Inferior parietal cortex (tissue), 1 donor: ENCODE data around the gene ZDHHC14.
"Not testable (repeated sequence)": the region's sequence is repeated elsewhere in the genome, so short reads cannot be mapped to it uniquely, and the experiment has no call there.

Source experiments
- DNase-seq: peaks from one replicate; pipeline ENCODE4 v3.0.0-alpha.2; 2016; ENCODE audit errors: extremely low spot score

The ZDHHC14 gene

DNA sequence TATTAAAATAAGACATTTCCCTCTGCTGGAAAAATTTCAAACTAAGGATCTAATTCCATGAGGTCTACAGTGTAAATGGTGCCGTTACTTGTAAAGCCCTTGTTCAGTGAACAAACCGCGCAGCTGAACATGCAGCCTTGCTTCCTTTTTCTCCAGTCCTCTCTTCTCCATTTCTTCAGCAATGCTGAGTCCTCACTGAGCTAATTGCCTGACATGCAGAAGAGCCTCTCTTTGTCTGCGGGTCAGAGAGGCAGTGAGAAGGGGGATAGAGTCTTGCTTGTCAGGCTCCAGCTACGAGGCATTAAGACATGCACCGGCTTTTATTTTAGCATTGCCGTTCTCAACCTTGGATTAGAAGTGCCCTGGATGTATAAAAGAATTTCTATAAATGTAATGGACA lies 25.7 kb downstream of the ZDHHC14 start:
- DNase-seq, result no peak

DNA sequence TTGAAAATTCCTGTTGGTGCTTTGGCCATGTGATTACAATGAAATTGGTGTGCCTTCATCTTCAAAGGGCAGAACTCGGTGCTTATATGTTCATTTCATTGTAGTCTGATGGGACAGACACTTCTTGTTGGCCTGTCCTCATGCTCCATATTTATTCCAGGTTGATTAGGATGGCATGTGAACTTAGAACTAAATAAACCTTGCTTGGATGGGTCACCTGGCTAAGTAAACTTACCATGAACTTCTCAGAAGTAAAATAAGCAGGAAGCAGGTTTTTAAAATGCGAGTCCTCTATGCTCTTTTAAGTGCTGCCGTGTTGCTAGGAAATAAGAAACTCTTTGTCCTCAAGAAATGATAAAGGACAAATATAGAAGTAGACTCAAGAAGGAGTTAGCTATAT lies 26.7 kb downstream of the ZDHHC14 start:
- no peak for DNase-seq

DNA sequence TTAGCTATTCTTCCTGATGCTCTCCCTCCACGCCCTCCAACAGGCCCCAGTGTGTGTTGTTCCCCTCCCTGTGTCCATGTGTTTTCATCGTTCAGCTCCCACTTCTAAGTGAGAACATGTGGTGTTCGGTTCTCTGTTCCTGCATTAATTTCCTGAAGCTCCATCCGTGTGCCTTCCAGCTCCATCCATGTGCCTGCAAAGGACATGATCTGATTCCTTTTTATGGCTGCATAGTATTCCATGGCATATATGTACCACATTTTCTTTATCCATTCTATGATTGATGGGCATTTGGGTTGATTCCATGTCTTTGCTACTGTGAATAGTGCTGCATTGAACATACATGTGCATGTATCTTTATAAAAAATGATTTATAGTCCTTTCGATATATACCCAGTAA lies 27.4 kb downstream of the ZDHHC14 start:
- not testable (repeated sequence) for DNase-seq

DNA sequence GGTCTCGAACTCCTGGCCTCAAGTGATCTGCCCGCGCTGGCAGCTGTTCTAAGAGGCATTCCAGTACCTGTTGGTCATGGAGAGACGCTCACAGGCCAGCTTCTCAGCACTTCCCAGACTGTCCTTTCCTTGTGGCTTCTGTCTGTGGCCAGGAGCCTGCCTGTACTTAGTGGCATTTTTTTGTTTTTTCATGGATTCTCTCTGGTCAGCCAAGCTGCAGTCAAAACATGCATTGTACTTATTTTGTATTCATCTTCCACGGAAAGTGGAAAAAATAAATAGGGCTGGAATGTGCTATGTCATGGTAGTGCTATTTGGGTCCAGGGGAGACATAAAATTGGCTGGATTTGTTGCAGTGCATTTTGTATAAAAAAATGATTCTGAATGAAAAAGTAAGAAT lies 29.1 kb downstream of the ZDHHC14 start:
- DNase-seq, result no peak

DNA sequence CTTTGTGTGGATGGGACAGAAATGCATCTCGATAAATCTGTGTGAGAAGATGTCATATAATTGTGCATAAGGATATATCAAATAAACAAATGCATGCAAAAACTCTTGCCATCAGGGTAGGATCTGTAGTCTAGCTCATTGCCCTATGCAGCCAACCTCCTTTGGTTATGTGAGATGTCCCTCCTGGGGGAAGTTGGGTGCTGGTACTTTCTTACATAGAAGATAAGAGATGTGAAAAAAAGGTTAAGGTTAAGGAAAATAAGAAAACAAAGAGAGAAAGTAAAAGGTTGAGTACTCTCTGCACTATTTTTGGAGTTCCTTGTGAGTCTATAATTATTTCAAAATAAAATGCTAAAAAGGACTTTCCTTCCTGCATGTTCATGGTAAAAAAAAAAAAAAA lies 30.4 kb downstream of the ZDHHC14 start:
- DNase-seq, result no peak

DNA sequence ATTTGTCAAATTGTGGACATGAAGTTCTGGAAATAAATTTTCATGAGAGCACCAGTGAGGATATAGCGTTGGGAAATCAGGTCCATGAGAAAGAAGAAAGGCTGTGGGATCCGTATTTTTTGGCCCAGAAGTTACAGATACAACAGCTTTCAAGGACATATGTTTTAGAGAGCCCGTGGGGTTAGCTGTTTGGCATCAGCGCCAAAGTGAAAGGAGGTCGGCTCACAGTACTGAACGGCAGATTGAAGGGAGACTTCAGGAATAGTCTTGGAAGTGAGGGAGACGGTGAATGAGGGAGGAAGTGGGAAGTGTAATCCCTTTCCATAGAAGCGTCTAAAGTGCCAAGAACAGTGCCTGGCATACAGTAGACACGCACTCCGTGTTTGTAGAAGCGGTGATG lies 31.8 kb downstream of the ZDHHC14 start:
- DNase-seq, result no peak

DNA sequence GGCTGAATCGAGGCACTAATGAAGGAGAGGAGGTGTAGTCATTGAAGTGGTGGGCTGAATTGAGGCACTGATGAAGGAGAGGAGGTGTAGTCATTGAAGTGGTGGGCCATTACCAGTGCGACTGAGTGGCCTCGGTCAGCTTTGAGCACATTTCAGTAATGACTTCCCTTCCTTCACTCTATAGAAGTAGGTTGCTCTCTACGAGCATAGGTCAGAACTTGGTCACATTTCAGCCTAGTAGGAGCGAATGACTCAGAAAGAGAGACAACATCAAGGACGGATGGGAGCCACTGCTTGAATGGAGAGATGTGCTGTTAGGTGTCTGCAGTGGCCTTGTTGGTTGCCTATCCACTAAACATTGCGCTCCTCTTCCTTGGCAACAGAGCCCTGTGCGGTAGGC lies 39.5 kb downstream of the ZDHHC14 start:
- DNase-seq, result no peak

DNA sequence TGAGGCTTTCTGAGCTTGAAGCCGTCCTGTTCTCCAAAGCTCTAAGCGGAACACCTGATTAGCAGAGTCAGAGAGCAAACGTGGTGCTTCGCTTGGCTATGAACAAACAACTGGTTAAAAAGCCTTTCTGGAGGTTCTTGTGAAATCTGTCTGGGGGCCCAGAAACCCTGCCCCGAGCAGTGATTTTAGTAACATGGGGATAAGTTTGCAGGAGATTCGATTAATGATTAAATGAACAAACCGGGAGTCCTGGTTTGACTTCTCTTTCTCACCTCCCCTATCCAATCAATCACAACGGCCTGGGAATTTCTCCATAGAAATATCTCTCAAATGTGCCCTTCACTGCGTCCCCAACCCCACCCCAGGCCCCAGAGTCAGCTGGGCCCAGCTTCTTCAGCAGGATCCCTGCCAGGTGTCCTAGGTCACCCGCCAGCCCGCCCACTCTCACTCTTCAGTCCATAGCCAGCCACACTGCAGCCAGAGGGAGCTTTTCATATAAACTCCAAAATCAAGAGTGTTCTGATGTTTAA lies 43.6 kb downstream of the ZDHHC14 start:
- DNase-seq, result no peak

DNA sequence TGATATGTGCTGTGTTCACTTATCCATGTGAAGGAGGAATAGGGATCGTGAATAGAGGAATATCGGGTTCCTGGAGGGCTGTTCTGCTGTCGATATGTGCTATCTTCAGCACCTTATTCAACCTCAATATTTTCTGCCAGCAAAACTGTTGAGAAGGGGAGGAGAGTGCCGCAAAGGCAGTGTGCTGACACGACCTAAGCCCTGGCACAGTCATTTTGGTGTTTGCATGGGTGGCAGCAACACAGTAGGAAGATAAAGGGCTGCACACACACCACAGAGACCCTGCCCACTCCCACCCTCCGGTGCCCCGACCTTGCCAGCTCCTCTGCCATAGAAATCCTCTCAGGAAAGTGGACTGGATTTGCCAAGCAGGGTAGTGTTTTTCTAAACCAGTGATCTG lies 47.0 kb downstream of the ZDHHC14 start:
- DNase-seq, result no peak

DNA sequence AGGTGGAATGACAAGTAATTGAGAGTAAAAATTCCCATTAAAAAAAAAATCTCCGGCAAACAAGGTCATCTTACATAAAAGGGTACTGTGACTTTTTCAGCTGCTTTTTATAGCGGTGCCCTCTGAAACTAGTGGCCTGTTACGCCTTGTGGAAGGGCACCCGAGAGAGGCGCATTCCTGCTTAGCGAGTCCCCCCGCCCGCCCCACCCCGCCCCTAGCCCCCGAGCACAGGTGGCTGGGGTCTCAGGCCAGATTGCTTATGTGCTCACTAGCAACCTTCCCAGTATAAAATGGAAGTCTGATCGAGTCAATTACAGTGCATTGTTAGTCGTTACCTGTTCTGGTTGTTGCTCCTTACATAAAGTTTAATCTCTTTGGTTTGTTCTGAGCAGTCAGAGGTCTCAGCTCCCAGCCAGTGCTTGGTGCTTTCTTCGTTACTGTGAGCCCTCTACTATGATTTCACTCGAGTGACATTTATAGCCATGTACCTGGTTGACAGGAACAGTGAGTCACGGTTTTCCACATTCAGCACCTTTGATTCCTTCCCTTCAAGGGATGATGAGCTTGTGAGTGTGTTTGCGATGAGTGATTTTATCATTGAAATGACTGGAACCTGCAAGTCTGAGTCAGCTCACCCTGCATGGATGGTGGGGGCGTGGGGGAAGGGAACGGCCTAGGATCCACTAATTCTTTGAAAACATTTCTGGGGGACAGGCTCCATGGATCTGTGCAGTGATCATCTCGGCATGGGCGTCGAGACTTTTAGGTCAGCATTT lies 47.6 kb downstream of the ZDHHC14 start:
- DNase-seq, result no peak

DNA sequence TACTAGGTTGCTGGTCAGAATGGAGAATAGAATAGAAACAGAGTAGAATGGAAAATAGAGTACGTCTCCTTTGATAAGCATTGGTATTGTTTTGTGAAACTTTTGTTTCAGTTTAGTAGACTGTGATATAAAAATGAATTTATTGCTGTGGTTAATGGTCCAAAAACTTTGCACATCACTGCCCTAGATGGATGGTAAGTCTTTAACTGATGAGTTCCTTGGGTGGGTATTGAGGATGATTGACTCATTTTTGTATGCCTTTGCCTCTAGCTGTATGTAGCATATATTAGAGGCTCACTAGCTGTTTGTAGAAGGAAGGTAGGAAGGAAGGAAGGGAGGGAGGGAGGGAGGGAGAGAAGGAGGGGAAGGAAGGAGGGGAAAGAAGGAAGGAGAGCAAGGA lies 48.3 kb downstream of the ZDHHC14 start:
- no peak for DNase-seq

DNA sequence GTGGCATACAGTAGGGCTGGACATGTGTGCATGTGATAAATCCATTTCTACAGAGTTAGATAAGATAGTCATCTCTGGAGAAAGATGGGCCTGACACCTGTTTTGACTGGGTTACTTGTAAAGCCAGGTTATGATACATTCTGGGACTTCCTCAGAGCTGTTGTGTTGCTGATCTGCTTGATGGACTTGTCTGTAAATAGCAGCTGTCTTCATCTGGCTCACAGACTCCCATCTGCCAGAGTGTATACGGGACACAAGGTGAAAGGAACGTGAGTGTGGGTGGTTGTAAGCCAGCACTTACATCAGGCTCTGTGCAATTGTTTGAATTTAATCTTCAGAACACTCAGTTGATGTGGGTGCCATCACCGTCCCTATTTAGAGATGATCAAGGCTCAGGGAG lies 49.8 kb downstream of the ZDHHC14 start:
- no peak for DNase-seq

DNA sequence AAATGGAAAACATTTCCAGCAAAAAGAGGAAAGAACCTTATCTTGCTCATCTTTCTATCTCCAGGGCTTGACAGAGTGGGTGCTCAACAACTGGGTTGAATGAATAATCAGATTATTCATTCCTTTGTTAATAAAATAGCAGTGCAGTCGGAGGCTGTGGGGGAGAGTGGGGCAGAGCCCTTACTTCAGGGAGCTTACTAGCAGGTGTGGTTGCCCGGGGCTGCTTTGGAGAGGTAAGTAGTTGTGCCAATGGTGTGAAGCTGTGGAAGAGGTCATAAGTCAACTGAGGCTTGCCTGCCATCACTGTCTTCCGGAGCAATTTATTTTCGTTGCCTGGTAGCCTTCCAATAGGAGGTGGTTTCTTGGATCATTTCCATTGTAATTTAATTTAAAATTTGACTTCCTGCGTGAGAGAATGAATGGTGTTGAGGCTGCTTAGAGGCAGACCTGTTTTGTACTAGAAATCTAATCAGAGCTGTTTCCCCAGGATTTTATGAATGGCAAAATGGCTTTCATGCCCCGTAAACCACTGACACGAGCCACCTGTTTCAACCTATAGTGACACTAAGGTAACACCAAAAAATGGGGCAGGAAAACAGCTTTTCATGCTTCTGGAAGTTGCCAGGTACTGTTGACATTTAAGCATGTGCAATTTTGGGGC lies 51.4 kb downstream of the ZDHHC14 start:
- no peak for DNase-seq

DNA sequence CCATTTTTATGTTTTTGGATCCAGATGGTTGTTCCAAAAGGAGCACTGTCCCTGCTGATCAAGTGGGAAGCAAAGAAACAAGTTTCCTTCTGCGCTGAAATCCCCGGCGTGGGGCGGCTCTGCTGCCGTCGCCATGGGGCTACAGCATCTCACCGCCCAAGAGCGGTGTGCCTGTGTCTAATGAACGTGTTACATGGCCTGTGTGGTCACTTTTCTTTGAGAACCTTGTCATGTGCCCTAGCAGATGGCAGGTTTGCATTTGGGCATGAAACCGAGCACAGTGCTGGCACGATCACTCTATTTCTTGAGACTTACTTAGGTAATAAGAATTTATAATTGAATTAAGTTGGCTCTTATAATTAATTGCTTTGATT lies 51.9 kb downstream of the ZDHHC14 start:
- no peak for DNase-seq

DNA sequence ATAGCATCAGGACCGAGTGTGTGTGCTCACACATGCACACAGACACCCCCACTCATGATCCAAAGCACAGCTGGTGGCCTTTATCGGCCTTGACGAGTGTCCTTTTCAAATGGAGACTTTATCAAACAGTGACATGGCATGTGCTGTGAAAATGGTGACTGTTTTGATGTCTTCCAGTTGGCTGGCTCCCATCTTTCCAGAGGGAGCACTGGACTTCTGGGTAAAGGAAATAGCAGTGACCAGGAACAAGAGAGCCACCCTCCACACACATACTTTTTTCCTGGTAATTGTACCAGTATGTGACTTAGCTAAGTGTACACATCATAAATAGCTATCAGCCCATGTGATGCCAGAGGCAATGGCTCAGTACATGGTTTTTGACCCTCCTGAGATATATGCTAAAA lies 52.7 kb downstream of the ZDHHC14 start:
- DNase-seq, result no peak

DNA sequence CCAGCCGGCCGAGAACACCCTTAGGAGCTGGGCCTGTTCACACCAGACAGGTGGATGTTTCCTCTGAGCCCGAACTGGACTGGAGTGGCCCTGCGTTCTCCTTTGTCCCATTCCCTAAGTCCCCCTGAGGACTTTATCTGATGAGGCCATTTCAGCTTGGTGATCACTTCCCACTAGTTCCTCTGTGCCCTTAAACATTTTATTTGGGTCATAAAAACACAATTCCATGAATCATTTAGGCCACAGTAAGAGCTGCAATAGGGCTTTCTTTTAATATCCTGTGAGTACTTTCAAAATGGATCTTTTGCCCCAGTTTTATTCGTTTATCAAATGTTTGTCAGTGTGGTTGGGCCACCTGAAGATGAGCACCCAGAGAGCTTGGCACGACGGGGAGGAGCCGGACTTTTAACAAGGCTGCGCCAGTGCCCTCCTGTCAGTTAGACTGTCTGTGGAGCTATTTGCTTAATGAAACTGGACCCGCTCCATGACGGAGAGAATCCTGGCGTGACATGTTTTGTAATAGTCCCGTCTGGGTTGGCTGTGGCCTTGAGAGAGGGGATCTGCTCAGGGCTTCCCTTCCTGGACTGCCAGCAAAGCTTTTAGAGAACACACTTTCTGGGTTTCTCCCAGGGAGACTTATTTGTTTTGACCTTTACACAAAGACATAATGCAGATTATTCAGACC lies 53.5 kb downstream of the ZDHHC14 start:
- no peak for DNase-seq

DNA sequence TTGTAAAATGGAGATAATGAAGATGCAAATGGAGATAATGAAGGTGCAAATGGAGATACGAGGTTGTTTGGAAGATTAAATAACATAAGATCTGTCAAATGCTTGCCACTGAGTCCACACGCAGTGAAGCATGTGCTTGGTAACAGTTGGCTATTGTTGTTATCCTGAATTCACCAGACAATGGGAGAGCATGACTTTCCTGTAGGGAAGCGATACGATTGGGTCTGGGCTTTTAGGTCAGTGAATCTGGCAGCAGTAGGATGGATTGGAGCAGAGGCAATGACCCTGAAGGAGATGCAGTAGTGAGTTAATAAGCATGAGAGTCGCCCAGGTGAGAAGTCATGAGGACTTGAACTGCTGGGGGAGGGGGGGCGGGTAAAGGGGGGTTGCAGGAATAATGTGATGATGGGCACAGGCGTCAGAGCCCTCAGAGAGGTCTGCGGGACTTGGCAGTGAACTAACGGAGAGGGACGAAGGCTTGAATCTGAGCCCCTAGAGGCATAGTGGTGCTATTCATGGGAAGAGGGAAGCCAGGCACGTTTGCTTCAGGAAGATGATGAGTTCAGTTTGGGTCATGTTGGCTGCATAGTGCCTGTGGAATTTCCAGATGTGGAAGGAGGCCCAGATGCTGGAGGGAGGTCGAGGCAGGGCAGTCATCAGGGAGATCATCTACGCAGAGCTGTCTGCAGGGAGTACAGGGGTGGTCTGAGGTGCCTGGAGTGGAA lies 55.4 kb downstream of the ZDHHC14 start:
- DNase-seq, result no peak

DNA sequence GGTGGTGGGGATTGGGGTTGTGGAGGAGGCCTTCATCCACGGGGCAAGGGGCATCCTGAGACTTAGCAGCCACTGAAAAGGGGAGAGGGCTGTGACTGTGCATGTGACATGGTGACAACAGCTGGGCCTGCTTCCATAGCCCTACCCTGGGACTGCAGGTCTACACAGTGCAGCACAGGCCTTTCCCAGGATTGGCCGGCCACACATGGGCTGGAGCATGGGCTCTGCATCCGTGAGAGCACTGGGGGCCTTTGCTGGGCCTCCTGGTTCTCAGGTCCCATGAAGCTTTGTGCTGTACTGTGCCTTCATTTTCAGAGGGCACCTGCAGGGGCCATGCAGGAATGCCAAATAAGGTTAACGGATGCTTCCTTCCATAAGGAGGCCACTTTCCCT lies 56.0 kb downstream of the ZDHHC14 start:
- DNase-seq, result no peak

DNA sequence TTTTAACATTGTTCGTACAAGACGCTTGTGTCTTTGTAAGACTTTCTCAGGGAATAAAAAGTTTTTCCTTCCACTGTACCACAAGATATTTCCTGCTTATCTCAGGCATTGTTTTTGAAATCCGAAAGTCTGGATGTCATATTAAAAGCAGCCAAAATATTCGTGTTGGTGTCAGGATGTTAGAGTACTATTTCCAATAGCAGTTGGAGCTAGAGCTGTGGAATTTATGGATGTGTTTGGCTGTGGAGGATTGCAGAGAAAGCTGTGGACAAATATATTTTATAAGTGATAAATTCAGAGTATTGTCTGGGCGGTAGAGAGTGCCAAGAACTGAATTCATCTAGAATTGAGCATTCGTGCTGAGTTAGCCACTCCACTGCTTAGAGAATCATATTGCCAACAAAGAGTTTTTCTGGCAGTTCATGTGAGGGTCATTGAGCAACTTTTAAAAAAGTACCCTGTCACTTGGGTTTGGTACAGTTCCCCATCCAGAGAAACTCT lies 57.7 kb downstream of the ZDHHC14 start:
- no peak for DNase-seq

DNA sequence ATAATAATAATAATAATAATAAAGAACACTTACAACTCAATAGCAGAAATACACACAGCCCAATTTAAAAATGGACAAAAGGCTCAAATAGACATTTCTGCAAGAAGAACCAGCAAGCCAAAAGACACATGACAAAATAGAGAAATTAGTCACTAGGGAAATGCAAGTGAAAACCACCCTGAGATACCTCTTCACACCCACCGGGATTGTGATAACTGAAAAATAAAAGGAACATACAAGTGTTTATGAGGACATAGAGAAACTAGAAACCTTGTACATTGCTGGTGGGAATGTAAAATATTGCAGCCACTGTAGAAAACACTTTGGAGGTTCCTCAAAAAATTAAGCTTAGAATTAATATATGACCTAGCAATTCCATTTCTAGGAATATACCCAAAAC lies 59.2 kb downstream of the ZDHHC14 start:
- no peak for DNase-seq

DNA sequence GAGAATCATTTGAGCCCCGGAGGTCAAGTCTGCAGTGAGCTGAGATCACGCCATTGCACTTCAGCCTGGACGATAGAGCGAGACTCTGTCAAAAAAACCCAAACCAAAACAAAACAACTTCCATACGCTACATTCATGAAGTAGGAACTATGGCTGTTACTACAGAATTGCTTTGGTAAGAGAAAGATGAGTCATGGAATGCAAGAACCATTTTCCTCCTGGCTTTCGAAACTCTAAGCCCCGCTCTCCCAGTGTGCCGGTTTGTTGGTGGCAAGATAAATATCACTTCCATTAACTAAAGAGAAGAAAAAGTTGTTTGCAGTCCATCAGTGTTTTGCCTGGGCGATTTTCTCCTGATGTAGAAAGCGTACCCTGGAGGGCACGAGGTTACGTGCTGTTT lies 61.3 kb downstream of the ZDHHC14 start:
- no peak for DNase-seq
